ENCODE results near the gene CALR.

CALR gene

GRCh38 chr19:12979974-12980373 lies 41.6 kb downstream of the CALR start:
- no peak for DNase-seq (ENCODE audit: low read depth)

- no peak for DNase-seq (ENCODE audit: low read depth)
These were observed 44.2 kb downstream of the CALR start for GRCh38 chr19:12982648-12983047.

GRCh38 chr19:12983091-12983490 lies 44.7 kb downstream of the CALR start:
- no peak for DNase-seq (ENCODE audit: low read depth)

- peak; percentile 78 for DNase-seq (ENCODE audit: low read depth)
These were observed 45.2 kb downstream of the CALR start for GRCh38 chr19:12983542-12984142.

- DNase-seq (ENCODE audit: low read depth) = no peak
These were observed 45.8 kb downstream of the CALR start for GRCh38 chr19:12984143-12984627.

- no peak for DNase-seq (ENCODE audit: low read depth)
These were observed 46.3 kb downstream of the CALR start for GRCh38 chr19:12984683-12985048.

- DNase-seq (ENCODE audit: low read depth) = no peak
These were observed 46.8 kb downstream of the CALR start for GRCh38 chr19:12985049-12985776.

GRCh38 chr19:12986726-12987125 lies 48.3 kb downstream of the CALR start:
- no peak for DNase-seq (ENCODE audit: low read depth)

- no peak for DNase-seq (ENCODE audit: low read depth)
These were observed 48.8 kb downstream of the CALR start for GRCh38 chr19:12987190-12987589.

GRCh38 chr19:12987781-12988180 lies 49.4 kb downstream of the CALR start:
- DNase-seq (ENCODE audit: low read depth) = no peak

- no peak for DNase-seq (ENCODE audit: low read depth)
These were observed 52.0 kb downstream of the CALR start for GRCh38 chr19:12990431-12990830.

GRCh38 chr19:12990853-12991252 lies 52.4 kb downstream of the CALR start:
- DNase-seq (ENCODE audit: low read depth) = no peak

- no peak for DNase-seq (ENCODE audit: low read depth)
These were observed 52.9 kb downstream of the CALR start for GRCh38 chr19:12991296-12991695.

- DNase-seq (ENCODE audit: low read depth) = no peak
These were observed 54.3 kb downstream of the CALR start for GRCh38 chr19:12992729-12993128.

GRCh38 chr19:12993562-12993961 lies 55.2 kb downstream of the CALR start:
- no peak for DNase-seq (ENCODE audit: low read depth)
